ENCODE data around the gene ESRP2.

ESRP2 gene

GRCh38 chr16:68235887-68236136 is at the start of gene ESRP2:
ESRP2 (minus strand) TSS chr16:68236127; CDS start chr16:68236045, 82 bp downstream.
- FAIRE-seq = no peak
- no peak for DNase-seq (ENCODE audit: insufficient read length, low spot score)

GRCh38 chr16:68285683-68286082 is 49.8 kb upstream of the ESRP2 start:
- FAIRE-seq = peak; percentile 4

GRCh38 chr16:68284847-68285246 is 48.9 kb upstream of the ESRP2 start:
- FAIRE-seq (peak; percentile 94), DNase-seq (ENCODE audit: insufficient read length, low spot score) (no peak)

More at GRCh38 chr16:68285683-68286082, 49.8 kb upstream of the ESRP2 start:
- DNase-seq (ENCODE audit: insufficient read length, low spot score) = no peak

- DNase-seq (ENCODE audit: insufficient read length, low spot score) (no peak), FAIRE-seq (peak; percentile 71)
These were observed 48.1 kb upstream of the ESRP2 start for GRCh38 chr16:68283801-68284598.

GRCh38 chr16:68283346-68283745 is 47.4 kb upstream of the ESRP2 start:
- DNase-seq (ENCODE audit: insufficient read length, low spot score) = no peak
- FAIRE-seq = no peak

- no peak for FAIRE-seq
- DNase-seq (ENCODE audit: insufficient read length, low spot score) = no peak
These were observed 46.1 kb upstream of the ESRP2 start for GRCh38 chr16:68282064-68282452.

- DNase-seq (ENCODE audit: insufficient read length, low spot score) (no peak), FAIRE-seq (no peak)
These were observed 45.6 kb upstream of the ESRP2 start for GRCh38 chr16:68281368-68282063.

GRCh38 chr16:68279726-68280558 is 44.0 kb upstream of the ESRP2 start:
- FAIRE-seq (no peak), DNase-seq (ENCODE audit: insufficient read length, low spot score) (no peak)

GRCh38 chr16:68276223-68276622 is 40.3 kb upstream of the ESRP2 start:
- DNase-seq (ENCODE audit: insufficient read length, low spot score) (no peak), FAIRE-seq (no peak)

- DNase-seq (ENCODE audit: insufficient read length, low spot score) (no peak), FAIRE-seq (peak; percentile 89)
These were observed 39.8 kb upstream of the ESRP2 start for GRCh38 chr16:68275611-68276191.

GRCh38 chr16:68274441-68274840 is 38.5 kb upstream of the ESRP2 start:
- FAIRE-seq = no peak

GRCh38 chr16:68273896-68274295 is 38.0 kb upstream of the ESRP2 start:
- FAIRE-seq = no peak

More at GRCh38 chr16:68274441-68274840, 38.5 kb upstream of the ESRP2 start:
- DNase-seq (ENCODE audit: insufficient read length, low spot score) = no peak

GRCh38 chr16:68273459-68273858 is 37.5 kb upstream of the ESRP2 start:
- DNase-seq (ENCODE audit: insufficient read length, low spot score) (no peak), FAIRE-seq (no peak)

More at GRCh38 chr16:68273896-68274295, 38.0 kb upstream of the ESRP2 start:
- no peak for DNase-seq (ENCODE audit: insufficient read length, low spot score)

GRCh38 chr16:68272507-68273209 is 36.7 kb upstream of the ESRP2 start:
- no peak for DNase-seq (ENCODE audit: insufficient read length, low spot score)
- no peak for FAIRE-seq

GRCh38 chr16:68270353-68270752 is 34.4 kb upstream of the ESRP2 start:
- DNase-seq (ENCODE audit: insufficient read length, low spot score) (no peak), FAIRE-seq (no peak)

GRCh38 chr16:68269793-68270192 is 33.9 kb upstream of the ESRP2 start:
- no peak for DNase-seq (ENCODE audit: insufficient read length, low spot score)

GRCh38 chr16:68267612-68268405 is 31.9 kb upstream of the ESRP2 start:
- FAIRE-seq (no peak), DNase-seq (ENCODE audit: insufficient read length, low spot score) (no peak)

More at GRCh38 chr16:68269793-68270192, 33.9 kb upstream of the ESRP2 start:
- no peak for FAIRE-seq

GRCh38 chr16:68265078-68265920 is 29.4 kb upstream of the ESRP2 start:
- DNase-seq (ENCODE audit: insufficient read length, low spot score) = no peak
- peak; percentile 51 for FAIRE-seq
